Measurements from ENCODE around the gene COG1. TPM values are rescaled to one million over a fixed set of nuclear protein-coding genes. Genes with fewer than 3 reads are reported as not detected.

COG1 gene
- total RNA-seq, 2 experiments from 2014 or later: 83.0 to 86.2 TPM

DNA sequence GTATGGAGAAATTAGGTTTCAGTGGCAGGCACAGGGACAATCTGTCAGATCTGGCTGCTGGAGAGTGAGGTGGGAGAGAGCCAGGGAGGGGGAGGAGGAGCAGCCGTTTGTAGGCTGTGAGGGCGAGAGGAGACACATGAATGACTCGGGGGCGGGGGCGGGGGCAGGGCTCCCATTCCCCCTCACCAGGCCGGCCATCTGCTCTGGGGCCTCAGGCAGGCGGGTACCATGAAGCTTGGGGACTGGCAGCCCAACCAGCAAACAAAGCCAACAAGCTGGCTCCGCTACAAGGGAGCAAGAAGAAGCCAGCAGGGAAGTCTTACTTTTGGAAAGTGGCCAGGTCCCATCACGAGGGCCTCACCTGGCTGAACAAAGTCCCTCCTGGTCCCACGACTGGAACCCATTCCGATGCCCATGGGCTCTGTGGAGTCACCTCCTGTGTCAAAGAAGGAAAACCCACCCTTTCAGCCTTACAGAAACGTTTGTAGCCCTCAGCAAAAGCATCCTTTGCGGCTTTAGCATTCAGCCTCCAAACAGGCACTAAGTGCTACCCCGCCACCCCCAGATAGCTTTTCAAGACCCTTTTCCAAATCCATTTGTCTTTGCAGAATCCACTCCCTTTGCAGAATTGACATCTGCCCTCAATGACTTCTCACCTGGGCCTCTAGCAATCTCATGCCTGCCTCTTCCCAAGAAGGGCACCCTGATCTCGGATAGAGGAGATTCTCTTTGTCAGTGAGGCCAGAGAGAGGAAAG is 37.3 kb upstream of the COG1 start:
- Histone ChIP-seq H3K4me1 (ENCODE audit: insufficient read depth, low read length) (peaks cover 6% of the 10 kb centered on the region), H3K9me3 (ENCODE audit: control insufficient read depth in 1 of 2, insufficient read depth in 1 of 2, low read length in 2 of 2) (no peaks in the 10 kb centered on the region), H3K4me3 (ENCODE audit: low read length) (no peak overlapping the region), H3K27me3 (ENCODE audit: control insufficient read depth in 1 of 2, insufficient read depth in 2 of 2, low read length in 2 of 2) (peaks cover 3 to 6% of the 10 kb centered on the region in 2 experiments), H3K27ac (ENCODE audit: low read depth in 1 of 2, low read length in 2 of 2) (no peak overlapping the region), H3K36me3 (ENCODE audit: insufficient read depth, low read length) (no peaks in the 10 kb centered on the region)
- Mint-ChIP-seq H3K27me3 (peaks cover 33% of the 10 kb centered on the region), H3K4me3 (no peak overlapping the region), H3K4me1 (ENCODE audit: low read depth) (peaks cover 15% of the 10 kb centered on the region), H3K9me3 (no peaks in the 10 kb centered on the region), H3K27ac (no peak overlapping the region), H3K36me3 (ENCODE audit: low read depth) (no peaks in the 10 kb centered on the region)
- ATAC-seq (ENCODE audit: poor library complexity): no peak
- DNase-seq: no peak
- TF ChIP-seq, protein P1, sequence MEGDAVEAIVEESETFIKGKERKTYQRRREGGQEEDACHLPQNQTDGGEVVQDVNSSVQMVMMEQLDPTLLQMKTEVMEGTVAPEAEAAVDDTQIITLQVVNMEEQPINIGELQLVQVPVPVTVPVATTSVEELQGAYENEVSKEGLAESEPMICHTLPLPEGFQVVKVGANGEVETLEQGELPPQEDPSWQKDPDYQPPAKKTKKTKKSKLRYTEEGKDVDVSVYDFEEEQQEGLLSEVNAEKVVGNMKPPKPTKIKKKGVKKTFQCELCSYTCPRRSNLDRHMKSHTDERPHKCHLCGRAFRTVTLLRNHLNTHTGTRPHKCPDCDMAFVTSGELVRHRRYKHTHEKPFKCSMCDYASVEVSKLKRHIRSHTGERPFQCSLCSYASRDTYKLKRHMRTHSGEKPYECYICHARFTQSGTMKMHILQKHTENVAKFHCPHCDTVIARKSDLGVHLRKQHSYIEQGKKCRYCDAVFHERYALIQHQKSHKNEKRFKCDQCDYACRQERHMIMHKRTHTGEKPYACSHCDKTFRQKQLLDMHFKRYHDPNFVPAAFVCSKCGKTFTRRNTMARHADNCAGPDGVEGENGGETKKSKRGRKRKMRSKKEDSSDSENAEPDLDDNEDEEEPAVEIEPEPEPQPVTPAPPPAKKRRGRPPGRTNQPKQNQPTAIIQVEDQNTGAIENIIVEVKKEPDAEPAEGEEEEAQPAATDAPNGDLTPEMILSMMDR (IDR thresholded peaks at IDR 0.05): no peak
- ChIA-PET POLR2A (interaction anchor here (2.6 kb wide), 1 partner anchor 429 kb away, joined by 21 read pairs; no protein-coding TSS in a partner anchor), CTCF (interaction anchor here (0.6 to 2.0 kb wide), 7 partner anchors 9 to 599 kb away, joined by 3 to 13 read pairs (median 5); partner anchors contain the start of gene SSTR2)
- intact Hi-C loops (cut with DNase I, micrococcal nuclease): loop anchor here (1.0 to 5.0 kb wide), 3 partner anchors 168 to 431 kb away; no protein-coding TSS in a partner anchor

DNA sequence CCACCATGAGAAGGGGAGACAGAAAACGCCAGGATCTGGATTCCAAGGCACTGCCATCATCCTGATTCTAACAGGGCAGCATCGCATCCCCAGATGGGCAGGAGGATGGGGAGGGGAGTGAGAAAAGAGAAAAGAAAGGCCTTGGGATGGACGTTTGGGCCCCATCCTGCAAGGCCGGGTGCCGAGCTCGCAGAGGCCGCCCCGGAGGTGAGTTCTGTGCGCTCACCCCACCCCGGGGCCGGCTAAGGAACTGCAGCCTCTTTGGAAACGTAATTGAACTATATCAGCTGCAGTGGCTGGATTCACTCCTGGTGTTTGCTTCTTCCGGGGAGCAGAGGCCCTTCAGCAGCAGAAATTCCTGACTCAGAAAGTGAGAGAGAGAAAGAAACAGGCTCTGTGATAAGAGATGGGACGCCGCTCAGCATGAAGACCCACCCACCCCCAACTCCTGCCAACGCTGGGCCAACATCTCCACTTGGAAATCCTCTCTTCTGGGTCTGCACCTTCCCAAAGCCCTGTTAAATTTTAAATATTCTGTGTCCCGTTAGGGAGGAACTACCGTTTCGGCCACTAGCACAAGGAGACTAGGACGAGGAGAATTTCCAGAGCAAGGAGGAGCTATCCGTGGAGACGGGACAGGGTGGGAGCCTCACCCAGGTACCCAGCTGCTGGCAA is 36.6 kb upstream of the COG1 start:
- Mint-ChIP-seq H3K27ac (no peak overlapping the region), H3K27me3 (peaks cover 34% of the 10 kb centered on the region), H3K9me3 (no peaks in the 10 kb centered on the region), H3K36me3 (ENCODE audit: low read depth) (no peaks in the 10 kb centered on the region), H3K4me3 (no peak overlapping the region), H3K4me1 (ENCODE audit: low read depth) (peaks cover 15% of the 10 kb centered on the region)
- no peaks in the 10 kb centered on the region for H3K36me3 ChIP-seq (ENCODE audit: insufficient read depth, low read length)
- H3K9me3 ChIP-seq (ENCODE audit: control insufficient read depth in 1 of 2, insufficient read depth in 1 of 2, low read length in 2 of 2): no peaks in the 10 kb centered on the region
- CTCF ChIA-PET: interaction anchor here (0.6 to 2.0 kb wide), 7 partner anchors 8 to 599 kb away, joined by 3 to 13 read pairs (median 5); partner anchors contain the start of gene SSTR2
- ATAC-seq (ENCODE audit: poor library complexity) (peak; percentile 90), DNase-seq (peak in 13 of 14 experiments; percentile 14 to 72 (median 43))
- H3K4me1 ChIP-seq (ENCODE audit: insufficient read depth, low read length): peaks cover 6% of the 10 kb centered on the region
- H3K27me3 ChIP-seq (ENCODE audit: control insufficient read depth in 1 of 2, insufficient read depth in 2 of 2, low read length in 2 of 2): peaks cover 3 to 13% of the 10 kb centered on the region in 2 experiments
- intact Hi-C loops (cut with DNase I, micrococcal nuclease): loop anchor here (1.0 to 5.0 kb wide), 3 partner anchors 169 to 432 kb away; no protein-coding TSS in a partner anchor
- POLR2A ChIA-PET: interaction anchor here (2.6 kb wide), 1 partner anchor 430 kb away, joined by 21 read pairs; no protein-coding TSS in a partner anchor
- no peak overlapping the region for H3K4me3 ChIP-seq (ENCODE audit: low read length)
- TF ChIP-seq, protein P1 (IDR thresholded peaks at IDR 0.05): peak; percentile 70
- H3K27ac ChIP-seq (ENCODE audit: low read depth in 1 of 2, low read length in 2 of 2): no peak overlapping the region

DNA sequence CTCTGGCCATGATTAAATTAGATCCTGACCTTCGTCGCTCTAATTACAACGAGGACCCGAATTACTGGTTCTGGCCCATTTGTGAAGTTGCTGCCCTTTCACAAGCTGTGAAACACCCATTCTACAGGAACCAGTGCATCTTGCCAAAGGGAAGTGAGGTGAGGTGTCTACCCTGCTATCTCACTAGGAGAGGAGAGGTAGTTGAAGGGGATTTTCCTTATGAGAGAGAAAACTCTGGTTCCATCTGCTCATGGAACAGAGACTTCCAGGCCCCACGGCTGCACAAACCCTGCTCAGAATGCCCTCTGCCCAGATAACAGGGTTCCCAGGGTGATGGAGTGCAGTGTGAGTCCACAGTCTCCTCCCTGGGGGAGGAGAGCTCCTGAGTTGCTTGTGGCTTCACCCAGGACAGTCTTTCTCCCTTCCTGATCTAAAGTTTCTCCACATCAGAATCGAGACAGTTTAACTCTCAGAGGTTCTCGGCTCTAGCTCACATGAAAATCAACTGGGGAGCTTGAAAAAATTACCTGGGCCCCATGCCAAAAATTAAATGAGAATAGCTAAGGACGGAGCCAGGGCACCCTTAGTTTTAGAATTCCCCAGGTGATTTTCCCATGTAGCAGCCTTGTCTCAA is 35.9 kb upstream of the COG1 start:
- no peak overlapping the region for H3K4me3 Mint-ChIP-seq
- no peaks in the 10 kb centered on the region for H3K36me3 Mint-ChIP-seq (ENCODE audit: low read depth)
- H3K4me1 Mint-ChIP-seq (ENCODE audit: low read depth): peaks cover 15% of the 10 kb centered on the region
- no peak overlapping the region for H3K4me3 ChIP-seq (ENCODE audit: low read length)
- ATAC-seq (ENCODE audit: poor library complexity) (no peak), DNase-seq (no peak)
- H3K4me1 ChIP-seq (ENCODE audit: insufficient read depth, low read length): peaks cover 6% of the 10 kb centered on the region
- peaks cover 34% of the 10 kb centered on the region for H3K27me3 Mint-ChIP-seq
- H3K9me3 ChIP-seq (ENCODE audit: control insufficient read depth in 1 of 2, insufficient read depth in 1 of 2, low read length in 2 of 2): no peaks in the 10 kb centered on the region
- H3K27ac Mint-ChIP-seq: no peak overlapping the region
- POLR2A ChIA-PET: interaction anchor here (2.6 kb wide), 1 partner anchor 431 kb away, joined by 21 read pairs; no protein-coding TSS in a partner anchor
- H3K27ac ChIP-seq (ENCODE audit: low read depth in 1 of 2, low read length in 2 of 2): no peak overlapping the region
- TF ChIP-seq, protein P1 (IDR thresholded peaks at IDR 0.05): no peak
- H3K27me3 ChIP-seq (ENCODE audit: control insufficient read depth in 1 of 2, insufficient read depth in 2 of 2, low read length in 2 of 2): peaks cover 3 to 18% of the 10 kb centered on the region in 2 experiments
- no peaks in the 10 kb centered on the region for H3K36me3 ChIP-seq (ENCODE audit: insufficient read depth, low read length)
- H3K9me3 Mint-ChIP-seq: no peaks in the 10 kb centered on the region
- CTCF ChIA-PET: interaction anchor here (1.1 to 2.0 kb wide), 6 partner anchors 8 to 600 kb away, joined by 4 to 13 read pairs (median 6); partner anchors contain the start of gene SSTR2
- intact Hi-C loops (cut with DNase I, micrococcal nuclease): loop anchor here (1.0 to 5.0 kb wide), 3 partner anchors 170 to 433 kb away; no protein-coding TSS in a partner anchor
